Erythroblast (primary cell): ENCODE data around the gene POLE.

ENCODE experiments used
- GATA1 ChIP-seq: IDR thresholded peaks from 2 replicates; pipeline ENCODE4 v1.6.1; 2011; ENCODE audit warnings: low read depth, mild to moderate bottlenecking, control low read depth, low read length, moderate library complexity
- POLR2A ChIP-seq: IDR thresholded peaks from 2 replicates; pipeline ENCODE4 v1.6.1; 2011; ENCODE audit warnings: mild to moderate bottlenecking, low read length

DNA sequence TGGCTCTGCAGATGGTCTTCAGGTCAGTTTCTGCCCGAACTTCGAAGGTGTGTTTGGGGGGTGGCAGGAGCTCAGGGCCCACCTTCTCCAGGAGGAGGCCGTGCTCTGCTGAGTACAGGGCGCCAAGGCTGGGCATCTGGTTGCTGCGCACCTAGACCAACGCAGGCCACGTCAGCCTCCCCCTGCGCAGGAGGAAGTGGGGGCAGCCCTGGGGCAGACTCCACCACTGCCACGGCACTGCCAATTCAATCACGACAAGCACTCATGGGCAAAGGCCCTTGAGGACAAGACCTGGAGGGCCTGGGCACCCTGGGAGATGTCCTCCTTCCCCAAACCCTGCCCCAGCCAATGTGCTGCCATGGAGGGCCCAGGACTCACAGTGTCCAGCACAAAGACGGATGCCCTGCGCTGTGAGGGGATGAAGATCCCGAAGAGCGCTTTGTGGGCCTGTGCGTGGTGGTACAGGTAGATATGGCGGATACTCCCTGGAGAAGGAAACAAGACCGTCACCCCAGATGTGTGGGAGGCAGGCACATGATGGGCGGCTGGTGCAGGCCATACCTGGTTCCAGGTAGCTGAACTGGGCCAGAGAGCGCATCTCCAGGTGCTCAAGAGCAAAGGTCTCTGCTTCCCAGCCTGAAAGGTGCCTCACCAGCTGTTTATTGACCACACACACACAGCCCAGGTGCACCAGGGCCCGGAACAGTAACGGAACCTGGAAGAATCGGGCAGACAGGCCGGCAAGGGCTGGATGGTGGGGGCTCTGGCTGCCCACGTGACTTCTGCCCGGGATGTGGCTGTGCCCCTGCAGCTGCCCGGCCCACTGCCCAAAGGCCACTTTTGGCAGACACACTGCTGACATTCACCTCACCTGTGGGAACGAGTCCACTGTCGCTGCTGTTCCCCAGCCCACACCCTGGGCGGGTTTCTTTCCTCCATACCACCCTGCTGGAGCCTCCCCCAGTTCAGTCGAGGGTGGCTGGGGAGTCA, 44.0 kb downstream of the POLE start:
- TF ChIP-seq POLR2A (no peak), GATA1 (no peak)
